HG02623 (cell line): ENCODE data around the gene PRRT2.
"Not testable (repeated sequence)": the region's sequence is repeated elsewhere in the genome, so short reads cannot be mapped to it uniquely, and the experiment has no call there.

Source experiments
- ATAC-seq: cut with Tn5 transposase; IDR thresholded peaks from one replicate; pipeline ENCODE4 v1.9.1; 2021; ENCODE audit warnings: moderate library complexity; ENCODE audit not compliant: unreplicated experiment

Gene PRRT2

GRCh38 chr16:29790949-29791844 lies 20.8 kb upstream of the PRRT2 start:
- no peak for ATAC-seq

GRCh38 chr16:29791845-29792807 lies 19.9 kb upstream of the PRRT2 start:
- ATAC-seq, result no peak

- not testable (repeated sequence) for ATAC-seq
These were observed 18.8 kb upstream of the PRRT2 start for GRCh38 chr16:29793153-29793552.

- ATAC-seq, result no peak
These were observed 17.7 kb upstream of the PRRT2 start for GRCh38 chr16:29794231-29794710.

GRCh38 chr16:29802416-29802935 lies 9.5 kb upstream of the PRRT2 start:
- no peak for ATAC-seq

GRCh38 chr16:29804020-29804419 lies 8.0 kb upstream of the PRRT2 start:
- no peak for ATAC-seq

- no peak for ATAC-seq
These were observed 7.3 kb upstream of the PRRT2 start for GRCh38 chr16:29804455-29805231.

- ATAC-seq, result peak; percentile 37
These were observed 6.5 kb upstream of the PRRT2 start for GRCh38 chr16:29805232-29806098.

GRCh38 chr16:29806099-29806579 lies 5.9 kb upstream of the PRRT2 start, which contains the start of gene MAZ:
Gene MAZ (plus strand): TSS chr16:29806529. CDS start chr16:29806702, 173 bp downstream.
- ATAC-seq, result no peak

- no peak for ATAC-seq
These were observed 5.2 kb upstream of the PRRT2 start for GRCh38 chr16:29806641-29807425.

GRCh38 chr16:29807426-29808218 lies 4.4 kb upstream of the PRRT2 start:
- no peak for ATAC-seq

GRCh38 chr16:29808219-29808900 lies 3.6 kb upstream of the PRRT2 start:
- no peak for ATAC-seq

GRCh38 chr16:29809031-29809747 lies 2.8 kb upstream of the PRRT2 start:
- ATAC-seq, result no peak

- ATAC-seq, result no peak
These were observed 1.9 kb upstream of the PRRT2 start for GRCh38 chr16:29809850-29810698.

- no peak for ATAC-seq
These were observed 1.3 kb upstream of the PRRT2 start for GRCh38 chr16:29810699-29811169.
